Activated naive CD4-positive, alpha-beta T cell treated with anti-CD3 and anti-CD28 coated beads, Interleukin-2, amount 50 U/mL, for 72 hours (primary cell): ENCODE results near the gene SHANK1. TPM values are rescaled to one million over a fixed set of nuclear protein-coding genes. Genes with fewer than 3 reads are reported as not detected.
A peak's percentile ranks its signal among the peaks of the same experiment; 100 is the strongest.

ENCODE experiments used
- ATAC-seq, 2 donors: fragments of 150-1000 bp; cut with Tn5 transposase; 2 replicates each; pipeline ENCODE4 v1.10.0; 2021; ENCODE audit warnings: mild to moderate bottlenecking in 2 of 2, moderate library complexity in 2 of 2
- DNase-seq, 2 donors: peaks; one replicate each; pipeline ENCODE4 v3.0.0; 2021 to 2022; ENCODE audit warnings: low spot score in 2 of 2
- H3K27ac Mint-ChIP-seq, 2 donors: one replicate each; pipeline ENCODE4 v1.8.0; 2022; ENCODE audit warnings: mild to moderate bottlenecking in 2 of 2, mixed read lengths in 2 of 2
- H3K36me3 Mint-ChIP-seq, 2 donors: one replicate each; pipeline ENCODE4 v1.8.0; 2022; ENCODE audit warnings: mixed read lengths in 2 of 2
- H3K9me3 Mint-ChIP-seq, 2 donors: one replicate each; pipeline ENCODE4 v1.8.0; 2022; ENCODE audit warnings: mixed read lengths in 2 of 2
- total RNA-seq, 2 donors: library from RNA; stranded (reverse); gene quantifications; one replicate each; pipeline ENCODE4 v1.2.3, GENCODE V29; 2022

The SHANK1 gene
- total RNA-seq, 2 donors from 2014 or later, result 0.14 TPM; not detected in 1

- Mint-ChIP-seq H3K9me3 (no peaks in the 10 kb centered on the region), H3K27ac (no peak overlapping the region), H3K36me3 (no peaks in the 10 kb centered on the region)
- ATAC-seq, result no peak
- DNase-seq, result no peak
Measured at GRCh38 chr19:50678323-50678722, 41.3 kb downstream of the SHANK1 start.

- no peak for ATAC-seq
- Mint-ChIP-seq H3K27ac (no peak overlapping the region), H3K36me3 (no peaks in the 10 kb centered on the region), H3K9me3 (no peaks in the 10 kb centered on the region)
- DNase-seq, result no peak
Measured at GRCh38 chr19:50677636-50678035, 42.0 kb downstream of the SHANK1 start.

GRCh38 chr19:50676625-50677197 is 42.9 kb downstream of the SHANK1 start:
- Mint-ChIP-seq H3K36me3 (no peaks in the 10 kb centered on the region), H3K9me3 (no peaks in the 10 kb centered on the region), H3K27ac (no peak overlapping the region)
- ATAC-seq (no peak), DNase-seq (no peak)

- Mint-ChIP-seq H3K27ac (no peak overlapping the region), H3K9me3 (no peaks in the 10 kb centered on the region), H3K36me3 (peaks cover 0 to 5% of the 10 kb centered on the region in 2 donors)
- ATAC-seq (no peak), DNase-seq (no peak)
Measured at GRCh38 chr19:50673118-50673517, 46.5 kb downstream of the SHANK1 start.

GRCh38 chr19:50670102-50670380 is 49.6 kb downstream of the SHANK1 start:
- H3K9me3 Mint-ChIP-seq, result no peaks in the 10 kb centered on the region
- DNase-seq (no peak), ATAC-seq (no peak)
- no peak overlapping the region for H3K27ac Mint-ChIP-seq
- H3K36me3 Mint-ChIP-seq, result peaks cover 0 to 5% of the 10 kb centered on the region in 2 donors

- ATAC-seq, result peak in 1 of 2 donors; percentile 48
- H3K36me3 Mint-ChIP-seq, result peaks cover 0 to 5% of the 10 kb centered on the region in 2 donors
- DNase-seq, result peak in 1 of 2 donors; percentile 68
- H3K9me3 Mint-ChIP-seq, result no peaks in the 10 kb centered on the region
- H3K27ac Mint-ChIP-seq, result no peak overlapping the region
Measured at GRCh38 chr19:50669302-50670101, 50.1 kb downstream of the SHANK1 start.

GRCh38 chr19:50668879-50669278 is 50.7 kb downstream of the SHANK1 start:
- Mint-ChIP-seq H3K27ac (no peak overlapping the region), H3K36me3 (peaks cover 0 to 5% of the 10 kb centered on the region in 2 donors), H3K9me3 (no peaks in the 10 kb centered on the region)
- DNase-seq, result no peak
- no peak for ATAC-seq

GRCh38 chr19:50668416-50668815 is 51.2 kb downstream of the SHANK1 start:
- Mint-ChIP-seq H3K27ac (no peak overlapping the region), H3K36me3 (peaks cover 0 to 5% of the 10 kb centered on the region in 2 donors), H3K9me3 (no peaks in the 10 kb centered on the region)
- ATAC-seq, result no peak
- DNase-seq, result no peak

GRCh38 chr19:50667759-50668231 is 51.8 kb downstream of the SHANK1 start:
- DNase-seq (no peak), ATAC-seq (no peak)
- Mint-ChIP-seq H3K9me3 (no peaks in the 10 kb centered on the region), H3K27ac (no peak overlapping the region), H3K36me3 (peaks cover 0 to 5% of the 10 kb centered on the region in 2 donors)

GRCh38 chr19:50667177-50667758 is 52.3 kb downstream of the SHANK1 start:
- no peak for DNase-seq
- no peaks in the 10 kb centered on the region for H3K9me3 Mint-ChIP-seq
- H3K36me3 Mint-ChIP-seq, result peaks cover 0 to 5% of the 10 kb centered on the region in 2 donors
- no peak overlapping the region for H3K27ac Mint-ChIP-seq
- no peak for ATAC-seq

- ATAC-seq, result no peak
- peaks cover 0 to 5% of the 10 kb centered on the region in 2 donors for H3K36me3 Mint-ChIP-seq
- DNase-seq, result no peak
- no peaks in the 10 kb centered on the region for H3K9me3 Mint-ChIP-seq
- H3K27ac Mint-ChIP-seq, result no peak overlapping the region
Measured at GRCh38 chr19:50666346-50667176, 53.0 kb downstream of the SHANK1 start.

GRCh38 chr19:50664204-50664603 is 55.4 kb downstream of the SHANK1 start:
- Mint-ChIP-seq H3K36me3 (peaks cover 0 to 2% of the 10 kb centered on the region in 2 donors), H3K9me3 (peaks cover 0 to 5% of the 10 kb centered on the region in 2 donors), H3K27ac (no peak overlapping the region)
- DNase-seq (no peak), ATAC-seq (no peak)

GRCh38 chr19:50663482-50663790 is 56.2 kb downstream of the SHANK1 start:
- Mint-ChIP-seq H3K27ac (no peak overlapping the region), H3K36me3 (peaks cover 0 to 2% of the 10 kb centered on the region in 2 donors), H3K9me3 (peaks cover 0 to 6% of the 10 kb centered on the region in 2 donors)
- ATAC-seq, result no peak
- DNase-seq, result no peak

- peaks cover 0 to 6% of the 10 kb centered on the region in 2 donors for H3K36me3 Mint-ChIP-seq
- peaks cover 0 to 11% of the 10 kb centered on the region in 2 donors for H3K9me3 Mint-ChIP-seq
- no peak overlapping the region for H3K27ac Mint-ChIP-seq
- no peak for DNase-seq
- no peak for ATAC-seq
Measured at GRCh38 chr19:50662651-50663481, 56.7 kb downstream of the SHANK1 start.

GRCh38 chr19:50661766-50662650 is 57.6 kb downstream of the SHANK1 start:
- ATAC-seq, result no peak
- no peak overlapping the region for H3K27ac Mint-ChIP-seq
- DNase-seq, result no peak
- H3K9me3 Mint-ChIP-seq, result peaks cover 0 to 16% of the 10 kb centered on the region in 2 donors
- peaks cover 8 to 15% of the 10 kb centered on the region in 2 donors for H3K36me3 Mint-ChIP-seq
